Left lung (tissue), 10 donors: ENCODE data around the gene SKP1. TPM values are rescaled to one million over a fixed set of nuclear protein-coding genes. Genes with fewer than 3 reads are reported as not detected.
"Not testable (repeated sequence)": the region's sequence is repeated elsewhere in the genome, so short reads cannot be mapped to it uniquely, and the experiment has no call there.

Experiments used
- ATAC-seq: fragments of 200-7000 bp; cut with Tn5 transposase; one replicate; pipeline ENCODE4 v1.9.1; 2020; ENCODE audit warnings: moderate library complexity
- DNase-seq, 4 donors: peaks; one replicate each; pipeline ENCODE4 v3.0.0-alpha.2; 2013 to 2020
- H3K27ac ChIP-seq, 2 donors: fragments of 200-600 bp; sonication (generic) in 1 of 2; one replicate each; pipeline versions ENCODE4 v1.5.0 to v1.8.0; 2020 to 2021
- H3K27me3 ChIP-seq, 2 donors: fragments of 200-600 bp; sonication (generic) in 1 of 2; one replicate each; pipeline versions ENCODE4 v1.5.0 to v1.8.0; 2020 to 2021
- H3K36me3 ChIP-seq, 2 donors: fragments of 200-600 bp; sonication (generic) in 1 of 2; one replicate each; pipeline versions ENCODE4 v1.5.0 to v1.8.0; 2020 to 2021
- H3K4me1 ChIP-seq, 2 donors: fragments of 200-600 bp; one replicate each; pipeline ENCODE4 v1.8.0; 2021
- H3K4me3 ChIP-seq, 2 donors: fragments of 200-600 bp; sonication (generic) in 1 of 2; one replicate each; pipeline versions ENCODE4 v1.5.0 to v1.8.0; 2020 to 2021; ENCODE audit warnings: mild to moderate bottlenecking in 1 of 2
- H3K9me3 ChIP-seq, 2 donors: fragments of 200-600 bp; sonication (generic) in 1 of 2; one replicate each; pipeline versions ENCODE4 v1.5.0 to v1.8.0; 2020 to 2021
- intact Hi-C, 2 donors: fragments of 100-400 bp; cut with DNase I; formaldehyde crosslinking; loops; one replicate each; pipeline versions ENCODE4 v1.11.2 to v1.14.2; 2022
- polyA plus RNA-seq, 6 donors: library from polyadenylated mRNA; unstranded; fragments of 120-200 nt; gene quantifications; one replicate each; pipeline ENCODE4 v1.2.1, GENCODE V29; 2013; ENCODE audit not compliant: insufficient read length in 6 of 6
- total RNA-seq, 2 donors: library from RNA; stranded (reverse); fragmentation: NEBNext Ultra II Directional; extraction: Animal tissue kit (Norgen Biotek cat#: 25700); gene quantifications; one replicate each; pipeline ENCODE4 v1.2.1, GENCODE V29; 2021
- TF ChIP-seq, protein P1 (sequence below), 2 donors: fragments of 200-600 bp; sonication (generic) in 1 of 2; IDR thresholded peaks; one replicate each; pipeline versions ENCODE4 v1.5.0 to v1.8.0; 2021; ENCODE audit warnings: antibody characterized with exemption in 2 of 2
- donor health status: DM: no; HTN: yes; CAD: no.
- donor health status: DM: no; HTN: no; CAD: no.

The SKP1 gene
- total and polyA plus RNA-seq, 8 donors = 259 to 584 (median 547) TPM

DNA sequence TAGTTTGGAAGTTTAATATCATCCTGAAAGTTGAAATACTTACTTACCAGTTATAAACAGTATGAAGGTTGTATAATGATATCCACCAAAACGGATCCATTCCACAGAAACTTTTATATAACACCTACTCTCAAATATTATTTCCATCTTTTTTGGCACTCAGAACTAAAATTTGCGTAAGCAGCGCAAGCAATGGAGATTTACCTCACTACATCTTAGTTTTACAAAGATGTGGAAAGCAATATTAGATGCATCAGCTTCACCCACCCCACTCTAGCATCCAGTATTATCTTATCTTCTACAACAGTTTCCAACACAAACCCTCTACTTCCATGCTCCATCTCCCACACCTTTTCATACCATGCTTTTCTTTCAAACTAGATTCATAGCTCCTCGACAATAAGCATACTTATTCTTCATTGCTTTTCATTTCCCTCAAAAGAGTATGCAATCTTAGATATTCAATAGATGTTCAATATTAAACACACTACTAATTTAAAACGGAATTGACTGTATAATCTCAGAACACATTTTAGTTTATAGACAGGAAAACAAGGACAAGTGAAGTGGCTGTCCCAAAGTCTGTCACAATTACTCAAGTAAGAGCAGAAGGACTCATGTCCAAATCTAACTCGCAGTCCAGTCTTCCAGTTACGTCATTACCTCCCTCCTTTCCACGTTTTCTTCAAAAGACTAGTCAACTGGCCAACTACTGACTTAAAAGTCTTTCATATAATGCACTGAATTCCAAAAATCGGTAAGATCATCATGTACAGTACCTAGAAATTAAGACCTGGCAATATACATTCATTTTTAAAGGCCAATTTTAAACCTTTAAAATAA, 46.9 kb upstream of the SKP1 start:
- no peak for ATAC-seq
- peaks cover 0 to 13% of the 10 kb centered on the region in 2 donors for H3K36me3 ChIP-seq
- peaks cover 25 to 67% of the 10 kb centered on the region in 2 donors for H3K4me1 ChIP-seq
- TF ChIP-seq, protein P1, sequence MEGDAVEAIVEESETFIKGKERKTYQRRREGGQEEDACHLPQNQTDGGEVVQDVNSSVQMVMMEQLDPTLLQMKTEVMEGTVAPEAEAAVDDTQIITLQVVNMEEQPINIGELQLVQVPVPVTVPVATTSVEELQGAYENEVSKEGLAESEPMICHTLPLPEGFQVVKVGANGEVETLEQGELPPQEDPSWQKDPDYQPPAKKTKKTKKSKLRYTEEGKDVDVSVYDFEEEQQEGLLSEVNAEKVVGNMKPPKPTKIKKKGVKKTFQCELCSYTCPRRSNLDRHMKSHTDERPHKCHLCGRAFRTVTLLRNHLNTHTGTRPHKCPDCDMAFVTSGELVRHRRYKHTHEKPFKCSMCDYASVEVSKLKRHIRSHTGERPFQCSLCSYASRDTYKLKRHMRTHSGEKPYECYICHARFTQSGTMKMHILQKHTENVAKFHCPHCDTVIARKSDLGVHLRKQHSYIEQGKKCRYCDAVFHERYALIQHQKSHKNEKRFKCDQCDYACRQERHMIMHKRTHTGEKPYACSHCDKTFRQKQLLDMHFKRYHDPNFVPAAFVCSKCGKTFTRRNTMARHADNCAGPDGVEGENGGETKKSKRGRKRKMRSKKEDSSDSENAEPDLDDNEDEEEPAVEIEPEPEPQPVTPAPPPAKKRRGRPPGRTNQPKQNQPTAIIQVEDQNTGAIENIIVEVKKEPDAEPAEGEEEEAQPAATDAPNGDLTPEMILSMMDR (IDR thresholded peaks at IDR 0.05) = no peak
- intact Hi-C loops = no loop called here
- H3K4me3 ChIP-seq = peak overlapping the region; percentile 83 to 94
- H3K27me3 ChIP-seq = no peaks in the 10 kb centered on the region
- no peak for DNase-seq
- H3K27ac ChIP-seq = peak overlapping the region; percentile 24 to 100
- H3K9me3 ChIP-seq = no peaks in the 10 kb centered on the region

DNA sequence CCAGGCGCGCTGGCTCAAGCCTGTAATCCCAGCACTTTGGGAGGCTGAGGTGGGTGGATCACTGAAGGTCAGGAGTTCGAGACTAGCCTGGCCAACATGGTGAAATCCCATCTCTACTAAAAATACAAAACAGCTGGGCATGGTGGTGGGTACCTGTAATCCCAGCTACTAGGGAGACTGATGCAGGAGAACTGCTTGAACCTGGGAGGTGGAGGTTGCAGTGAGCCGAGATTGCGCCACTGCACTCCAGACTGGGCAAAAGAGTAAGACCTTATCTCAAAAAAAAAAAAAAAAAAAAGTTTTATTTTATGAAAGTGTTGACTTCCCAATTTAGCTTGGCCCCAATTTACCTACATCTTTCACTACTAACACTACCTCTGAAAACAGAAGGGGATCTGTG, 44.9 kb upstream of the SKP1 start:
- intact Hi-C loops, H3K27ac ChIP-seq, ATAC-seq, H3K4me3 ChIP-seq, H3K9me3 ChIP-seq, DNase-seq, H3K27me3 ChIP-seq: not testable (repeated sequence)
- peaks cover 25 to 70% of the 10 kb centered on the region in 2 donors for H3K4me1 ChIP-seq
- peaks cover 0 to 13% of the 10 kb centered on the region in 2 donors for H3K36me3 ChIP-seq

DNA sequence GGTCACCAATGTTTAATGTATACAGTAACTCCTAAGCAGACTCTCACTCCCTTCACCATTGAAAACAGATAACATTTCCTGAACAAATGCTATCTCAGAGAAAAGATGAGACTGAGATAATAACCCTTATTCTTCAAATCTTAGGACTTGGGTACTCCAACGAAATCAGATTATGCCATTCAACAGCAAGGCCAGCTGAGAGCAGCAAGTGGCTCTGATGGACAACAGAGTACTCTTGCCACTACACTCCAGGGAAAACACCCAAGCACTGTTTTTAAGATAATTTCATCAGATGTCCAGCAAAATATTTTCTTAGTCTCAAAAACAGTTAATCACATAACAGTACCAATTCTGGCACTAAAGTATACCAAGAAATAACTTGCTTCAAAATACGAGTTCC, 39.0 kb upstream of the SKP1 start:
- intact Hi-C loops = no loop called here
- Histone ChIP-seq H3K4me3 (no peak overlapping the region), H3K4me1 (peaks cover 9 to 72% of the 10 kb centered on the region in 2 donors), H3K27ac (no peak overlapping the region), H3K9me3 (no peaks in the 10 kb centered on the region), H3K27me3 (no peaks in the 10 kb centered on the region), H3K36me3 (peaks cover 0 to 8% of the 10 kb centered on the region in 2 donors)
- ATAC-seq = no peak
- TF ChIP-seq, protein P1 (IDR thresholded peaks at IDR 0.05) = no peak
- DNase-seq = no peak

DNA sequence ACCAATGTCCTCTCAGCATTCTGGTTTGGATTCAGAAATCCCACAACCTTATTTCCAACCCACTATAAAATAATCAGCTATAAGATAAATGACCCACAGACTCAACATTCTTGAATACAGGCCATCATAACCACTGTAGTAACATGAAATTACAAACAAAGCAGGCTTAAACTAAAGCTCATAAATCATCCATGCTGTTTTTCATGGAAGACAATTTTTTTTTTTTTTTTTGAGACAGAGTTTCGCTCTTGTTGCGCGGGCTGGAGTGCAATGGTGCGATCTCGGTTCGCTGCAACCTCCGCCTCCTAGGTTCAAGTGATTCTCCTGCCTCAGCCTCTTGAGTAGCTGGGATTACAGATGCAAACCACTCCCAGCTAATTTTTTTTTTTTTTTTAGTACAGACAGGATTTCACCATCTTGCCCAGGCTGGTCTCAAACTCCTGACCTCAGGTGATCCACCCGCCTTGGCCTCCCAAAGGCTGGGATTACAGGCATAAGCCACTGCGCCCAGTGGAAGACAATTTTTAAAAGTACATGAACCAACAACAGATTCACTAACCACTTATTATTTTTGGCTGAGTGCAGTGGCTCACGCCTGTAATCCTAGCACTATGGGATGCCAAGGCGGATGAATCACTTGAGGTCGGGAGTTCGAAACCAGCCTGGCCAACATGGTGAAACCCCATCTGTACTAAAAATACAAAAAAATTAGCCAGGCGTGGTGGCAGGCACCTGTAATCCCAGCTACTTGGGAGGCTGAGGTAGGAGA, 34.7 kb upstream of the SKP1 start:
- H3K27me3 ChIP-seq, H3K4me3 ChIP-seq, DNase-seq, H3K9me3 ChIP-seq, intact Hi-C loops, ATAC-seq, H3K27ac ChIP-seq, H3K36me3 ChIP-seq: not testable (repeated sequence)
- peaks cover 0 to 75% of the 10 kb centered on the region in 2 donors for H3K4me1 ChIP-seq

- H3K4me1 ChIP-seq = peaks cover 0 to 58% of the 10 kb centered on the region in 2 donors
- no peaks in the 10 kb centered on the region for H3K9me3 ChIP-seq
- TF ChIP-seq, protein P1 (IDR thresholded peaks at IDR 0.05) = no peak
- intact Hi-C loops = no loop called here
- DNase-seq = no peak
- no peak overlapping the region for H3K27ac ChIP-seq
- no peaks in the 10 kb centered on the region for H3K27me3 ChIP-seq
- H3K4me3 ChIP-seq = no peak overlapping the region
- ATAC-seq = no peak
- H3K36me3 ChIP-seq = peaks cover 0 to 13% of the 10 kb centered on the region in 2 donors
Observed at GRCh38 chr5:134209477-134210245, 32.9 kb upstream of the SKP1 start.
